ENCODE data around the gene FOXN1.

The FOXN1 gene

GRCh38 chr17:28478712-28479615, 27.2 kb upstream of the FOXN1 start:
- DNase-seq: no peak

GRCh38 chr17:28480278-28480677, 25.9 kb upstream of the FOXN1 start:
- DNase-seq: no peak

GRCh38 chr17:28480799-28481571, 25.2 kb upstream of the FOXN1 start:
- no peak for DNase-seq

GRCh38 chr17:28482551-28483199, 23.5 kb upstream of the FOXN1 start:
- DNase-seq: no peak

GRCh38 chr17:28484296-28484695, 21.9 kb upstream of the FOXN1 start:
- DNase-seq: no peak

GRCh38 chr17:28485049-28485448, 21.1 kb upstream of the FOXN1 start:
- no peak for DNase-seq

GRCh38 chr17:28487881-28488532, 18.1 kb upstream of the FOXN1 start:
- DNase-seq: no peak

GRCh38 chr17:28488533-28489276, 17.4 kb upstream of the FOXN1 start:
- no peak for DNase-seq

GRCh38 chr17:28491286-28491685, 14.9 kb upstream of the FOXN1 start:
- no peak for DNase-seq

GRCh38 chr17:28491860-28492259, 14.3 kb upstream of the FOXN1 start:
- DNase-seq: no peak

GRCh38 chr17:28492352-28493310, 13.5 kb upstream of the FOXN1 start:
- DNase-seq: no peak

- no peak for DNase-seq
Observed at GRCh38 chr17:28493460-28493859, 12.7 kb upstream of the FOXN1 start.

GRCh38 chr17:28494445-28495188, 11.5 kb upstream of the FOXN1 start:
- peak; percentile 77 for DNase-seq

- no peak for DNase-seq
Observed at GRCh38 chr17:28495635-28496034, 10.5 kb upstream of the FOXN1 start.

GRCh38 chr17:28497931-28498330, 8.2 kb upstream of the FOXN1 start:
- no peak for DNase-seq

- DNase-seq: no peak
Observed at GRCh38 chr17:28498652-28499363, 7.3 kb upstream of the FOXN1 start.

- DNase-seq: no peak
Observed at GRCh38 chr17:28499364-28499664, 6.8 kb upstream of the FOXN1 start.

- DNase-seq: no peak
Observed at GRCh38 chr17:28499684-28500357, 6.3 kb upstream of the FOXN1 start.

GRCh38 chr17:28500712-28501379, 5.3 kb upstream of the FOXN1 start:
- no peak for DNase-seq
